LNCAP (cell line): ENCODE data around the gene PRSS22.

ENCODE experiments used
- CTCF ChIP-seq: fragments of 450-650 bp; IDR thresholded peaks from 2 replicates; pipeline ENCODE4 v1.5.1; 2017; ENCODE audit warnings: mild to moderate bottlenecking

PRSS22 gene

DNA sequence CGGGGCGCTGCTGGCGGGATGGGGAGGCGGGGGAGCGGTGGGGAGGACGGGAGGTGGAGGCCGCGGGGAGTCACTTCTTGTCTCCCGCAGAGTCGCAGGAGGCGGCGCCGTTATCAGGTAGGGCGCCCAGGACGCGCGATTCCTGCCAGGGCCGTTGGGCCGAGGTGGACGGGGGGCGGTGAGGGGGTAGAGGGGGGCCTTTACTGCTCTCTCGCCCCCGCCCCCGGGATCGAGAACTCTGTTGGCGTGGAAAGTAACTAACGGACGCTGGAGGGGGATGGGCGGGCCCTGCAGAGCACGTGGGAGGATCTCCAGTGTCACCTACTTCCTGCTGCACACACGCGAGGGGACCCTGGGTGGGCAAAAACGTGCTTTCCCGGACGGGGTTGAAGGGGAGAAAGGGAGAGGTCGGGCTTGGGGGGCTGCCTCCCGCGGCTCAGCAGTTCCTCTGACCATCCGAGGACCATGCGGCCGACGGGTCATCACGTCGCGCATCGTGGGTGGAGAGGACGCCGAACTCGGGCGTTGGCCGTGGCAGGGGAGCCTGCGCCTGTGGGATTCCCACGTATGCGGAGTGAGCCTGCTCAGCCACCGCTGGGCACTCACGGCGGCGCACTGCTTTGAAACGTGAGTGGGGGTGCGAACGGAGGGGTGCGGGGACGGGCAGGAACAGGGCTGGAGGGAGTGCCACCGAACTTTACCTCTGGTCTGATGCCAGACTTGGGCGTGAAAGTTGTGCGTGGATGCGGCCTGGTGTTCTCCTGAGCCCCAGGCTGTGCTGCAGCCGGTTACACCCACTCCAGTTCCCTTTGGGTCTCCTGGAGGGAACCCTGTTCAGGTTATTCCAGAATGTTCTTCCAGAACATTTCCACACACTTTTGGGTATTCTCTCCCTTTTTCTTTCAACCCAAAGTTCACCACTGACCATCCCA is 40.4 kb downstream of the PRSS22 start:
- no peak for TF ChIP-seq CTCF

DNA sequence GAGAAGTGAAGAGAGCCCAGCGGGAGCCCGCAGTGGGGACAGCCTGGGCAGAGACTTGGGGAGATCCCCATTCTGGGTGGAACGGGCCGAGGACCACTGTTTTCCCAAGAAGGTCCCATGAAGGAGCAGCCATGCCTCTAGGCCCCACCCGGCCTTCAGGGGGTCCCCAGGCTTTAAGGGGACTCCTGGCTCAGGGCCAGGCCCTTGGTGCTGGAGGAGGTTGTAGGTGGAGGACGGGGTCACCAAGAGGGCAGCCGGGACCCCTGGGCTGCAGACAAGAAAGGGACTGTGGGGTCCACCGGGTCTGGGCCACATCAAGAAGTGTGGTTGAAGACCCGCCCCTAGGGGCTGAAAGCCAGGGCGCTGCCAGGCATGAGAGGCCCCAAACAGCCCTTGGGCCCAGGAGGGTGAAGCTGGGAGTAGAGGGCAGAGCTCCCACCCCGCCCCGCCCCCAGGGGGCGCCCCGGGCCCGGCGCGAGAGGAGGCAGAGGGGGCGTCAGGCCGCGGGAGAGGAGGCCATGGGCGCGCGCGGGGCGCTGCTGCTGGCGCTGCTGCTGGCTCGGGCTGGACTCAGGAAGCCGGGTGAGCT is 41.1 kb downstream of the PRSS22 start, which contains the start of gene PRSS21:
Gene PRSS21, plus strand, starts transcription at position 487 of the 589 bp plus-strand sequence. Its CDS starts 32 bp downstream, at position 519.
- TF ChIP-seq CTCF, result no peak

DNA sequence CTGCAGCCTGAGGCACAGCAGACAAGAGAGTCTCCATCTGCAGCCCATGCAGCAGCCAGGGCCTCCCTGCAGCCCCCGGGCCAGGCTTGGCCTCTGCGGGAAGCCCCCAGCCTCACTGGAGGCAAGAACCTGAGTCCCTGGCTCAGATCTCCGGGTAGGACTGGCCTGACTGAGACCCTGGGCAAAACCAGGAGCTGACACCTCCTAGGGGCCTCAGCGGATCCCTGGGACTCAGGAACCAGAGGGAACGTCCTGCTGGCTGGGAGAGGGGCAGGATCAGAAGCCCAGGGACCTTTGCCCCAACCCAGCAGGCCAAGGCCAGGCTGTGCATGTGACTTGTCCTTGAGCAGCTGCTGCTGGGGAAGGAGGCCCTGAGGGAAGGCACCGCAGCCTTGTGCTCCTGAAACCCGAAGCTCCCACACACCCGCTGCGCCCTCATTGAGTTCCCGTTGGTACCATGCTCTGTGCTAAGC is 42.6 kb downstream of the PRSS22 start:
- TF ChIP-seq CTCF, result no peak

- no peak for TF ChIP-seq CTCF
Observed at GRCh38 chr16:2814551-2815298, 43.2 kb downstream of the PRSS22 start.

- no peak for TF ChIP-seq CTCF
Observed at GRCh38 chr16:2813771-2814221, 44.2 kb downstream of the PRSS22 start.

DNA sequence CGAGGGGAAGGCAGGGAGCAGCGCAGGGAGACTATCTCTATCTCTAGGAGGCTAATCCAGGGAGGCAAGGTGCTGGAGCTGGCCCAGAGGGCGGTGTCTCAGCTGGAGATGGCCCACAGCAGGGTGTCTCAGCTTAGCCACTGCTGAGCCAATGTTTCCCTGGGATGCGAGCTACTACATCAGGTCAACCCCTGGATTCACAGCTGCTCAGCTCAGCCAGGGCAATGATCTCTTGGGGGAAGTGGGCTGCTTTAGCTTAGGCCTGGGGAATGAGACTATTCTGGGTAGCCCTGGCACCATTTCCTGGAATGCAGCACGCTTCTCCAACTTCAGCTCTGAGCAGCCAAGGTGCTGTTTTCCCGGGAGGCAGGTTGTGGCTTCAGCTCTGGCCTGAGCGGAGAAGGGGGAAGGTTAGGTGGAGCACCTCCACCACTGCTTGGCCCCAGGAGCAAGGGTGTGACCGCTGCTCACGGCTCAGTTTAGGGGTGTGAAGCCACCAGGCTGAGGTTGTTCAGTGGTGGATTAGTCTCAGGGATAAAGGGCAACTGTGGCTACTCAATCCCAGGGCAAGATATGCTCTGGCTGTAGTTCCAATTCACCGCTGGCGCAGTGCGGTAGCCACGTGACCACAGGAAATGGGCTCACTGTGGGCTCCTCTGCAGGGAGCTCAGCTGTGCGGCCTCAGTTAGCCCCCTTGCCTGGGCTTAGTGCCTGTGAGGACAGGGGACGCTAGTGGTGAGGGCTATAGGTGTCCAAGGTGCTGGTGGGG is 46.1 kb downstream of the PRSS22 start:
- TF ChIP-seq CTCF, result no peak

DNA sequence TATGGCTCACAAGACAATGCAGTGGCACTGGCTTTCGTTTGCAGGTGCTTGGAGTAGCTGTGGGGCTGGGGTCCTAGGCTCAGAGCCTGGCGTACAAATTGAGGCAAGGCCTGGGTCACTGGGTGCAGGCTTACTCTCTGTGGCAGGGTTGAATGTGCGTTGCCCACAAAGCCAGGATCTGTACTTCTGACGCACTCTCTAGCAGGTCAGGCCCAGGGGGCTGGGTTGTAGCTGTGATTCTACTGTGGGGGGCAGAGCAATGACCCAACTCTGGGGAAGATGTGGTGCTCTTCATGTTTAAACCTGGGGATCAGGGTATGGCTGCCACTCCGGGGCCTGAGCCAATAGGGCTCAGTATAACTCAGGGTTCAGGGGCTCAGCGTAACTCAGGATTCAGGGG is 47.3 kb downstream of the PRSS22 start:
- no peak for TF ChIP-seq CTCF
